ENCODE measurements around the gene LRRFIP1. TPM values are rescaled to one million over a fixed set of nuclear protein-coding genes. Genes with fewer than 3 reads are reported as not detected.
A peak's percentile ranks its signal among the peaks of the same experiment; 100 is the strongest.

The LRRFIP1 gene
- total and polyA plus RNA-seq, 2 of the 13 experiments (the other 11 are each of a cell fraction or from before 2014, with no cell fraction given) = 15.9 to 40.5 TPM

DNA sequence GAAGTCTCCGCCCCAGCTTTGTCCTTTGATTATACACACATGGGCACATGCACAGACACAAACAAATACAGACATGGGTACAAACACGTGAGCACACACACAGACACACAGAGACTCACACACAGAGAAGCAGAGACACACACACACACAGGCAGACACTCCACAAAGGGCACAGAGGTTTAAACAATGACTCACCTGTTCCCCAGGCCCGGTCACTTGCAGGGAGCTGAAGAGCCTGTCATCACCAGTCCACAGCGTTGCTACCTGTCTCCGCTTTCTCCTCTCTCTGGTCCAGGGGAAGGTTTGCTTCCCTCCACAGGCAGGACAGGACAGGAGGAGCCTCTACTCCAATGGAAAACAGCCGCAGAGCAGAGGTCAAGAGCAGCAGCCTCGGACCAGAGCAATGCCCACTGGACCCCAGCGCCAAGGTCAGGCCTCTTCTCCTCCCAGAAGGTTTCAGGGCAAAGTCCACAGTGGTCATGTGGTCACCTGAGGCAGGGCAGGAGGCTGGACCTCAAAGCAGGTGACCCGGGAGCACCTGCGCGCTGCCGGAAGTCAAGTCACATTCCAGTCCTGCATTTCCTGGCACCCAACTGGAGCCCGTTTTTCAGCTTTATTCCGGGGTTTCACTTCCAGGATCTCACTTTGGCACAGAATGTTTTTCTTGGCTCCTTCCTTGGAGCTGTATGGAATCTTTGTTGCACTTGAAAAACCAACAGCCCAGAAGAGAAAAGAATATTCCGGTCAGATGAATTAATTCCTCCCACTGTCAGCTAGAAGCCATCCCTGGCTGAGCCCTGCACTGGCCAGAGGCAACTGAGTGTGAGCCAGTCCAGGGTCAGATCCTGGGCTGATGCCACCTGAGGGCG lies 36.9 kb upstream of the LRRFIP1 start, which contains the start of gene RAB17 (continued):
- TF ChIP-seq JUN (CRISPR knock-in tag; IDR thresholded peaks at IDR 0.05) (peak; percentile 85), ZNF792 (CRISPR knock-in tag; IDR thresholded peaks at IDR 0.05) (no peak; the same call in 1 of the 2 replicates), MTF2 (CRISPR knock-in tag; IDR thresholded peaks at IDR 0.05; ENCODE audit: borderline replicate concordance) (peak; percentile 62), SRY (CRISPR knock-in tag; IDR thresholded peaks at IDR 0.05) (no peak), E2F5 (CRISPR knock-in tag; conservative IDR thresholded peaks at IDR 0.05) (no peak), MYC (CRISPR knock-in tag; IDR thresholded peaks at IDR 0.05; ENCODE audit: borderline replicate concordance) (peak; percentile 76; the same call in 1 of the 2 replicates), MLXIP (CRISPR knock-in tag; IDR thresholded peaks at IDR 0.05; ENCODE audit: borderline replicate concordance) (no peak), ZNF740 (CRISPR knock-in tag; IDR thresholded peaks at IDR 0.05) (no peak), ZHX2 (IDR thresholded peaks at IDR 0.05; ENCODE audit: low read depth) (peak; percentile 73), ZHX2 (CRISPR knock-in tag; IDR thresholded peaks at IDR 0.05; ENCODE audit: borderline replicate concordance) (no peak), ZNF607 (CRISPR knock-in tag; IDR thresholded peaks at IDR 0.05; ENCODE audit: borderline replicate concordance) (peak; percentile 88; the same call in 1 of the 2 replicates), MAFK (conservative IDR thresholded peaks at IDR 0.05 in 1 of 2, IDR thresholded peaks at IDR 0.05 in 1 of 2; ENCODE audit: low read length in 2 of 2) (no peak), SCMH1 (CRISPR knock-in tag; IDR thresholded peaks at IDR 0.05; ENCODE audit: borderline replicate concordance) (no peak), ZNF343 (CRISPR knock-in tag; IDR thresholded peaks at IDR 0.05) (0 out of 2 replicates have a peak, but pooled peaks have one; percentile 15), KDM1A (CRISPR knock-in tag; IDR thresholded peaks at IDR 0.05) (peak; percentile 94), ZNF576 (CRISPR knock-in tag; IDR thresholded peaks at IDR 0.05) (peak; percentile 83; the same call in 1 of the 2 replicates), THAP11 (CRISPR knock-in tag; IDR thresholded peaks at IDR 0.05) (peak; percentile 84)

Data from HepG2 (cell line).